ENCODE data around the gene ZNF697. TPM values are rescaled to one million over a fixed set of nuclear protein-coding genes. Genes with fewer than 3 reads are reported as not detected.
"Not testable (repeated sequence)": the region's sequence is repeated elsewhere in the genome, so short reads cannot be mapped to it uniquely, and the experiment has no call there.

ZNF697 gene
- total RNA-seq, 3 donors from 2014 or later, result 0.32 to 0.73 (median 0.49) TPM

DNA sequence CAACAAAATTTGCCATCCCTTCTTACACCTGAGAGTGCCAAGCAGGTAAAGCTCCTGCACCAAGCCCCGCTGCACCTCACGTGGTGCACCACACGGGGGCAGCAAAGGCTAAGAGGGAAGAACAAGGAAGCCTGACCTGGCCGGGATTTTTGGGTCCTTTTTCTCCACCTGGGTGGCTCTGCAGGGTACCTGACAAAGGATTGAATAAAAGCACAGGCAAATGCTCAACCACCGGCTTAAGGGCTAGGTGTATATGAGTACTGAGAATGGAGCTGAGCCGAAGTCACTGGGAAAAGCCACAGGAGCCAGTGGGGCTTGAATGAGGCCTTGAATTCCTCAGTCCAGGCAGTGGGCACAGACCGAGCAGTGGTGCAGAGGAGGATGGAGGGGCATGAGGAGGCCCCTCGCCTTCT lies 36.4 kb downstream of the ZNF697 start:
- Mint-ChIP-seq H3K4me3 (no peak overlapping the region), H3K9me3 (no peaks in the 10 kb centered on the region), H3K36me3 (ENCODE audit: insufficient read depth) (no peaks in the 10 kb centered on the region), H3K27me3 (ENCODE audit: low read depth) (peaks cover 9% of the 10 kb centered on the region), H3K4me1 (ENCODE audit: low read depth) (no peaks in the 10 kb centered on the region)
- DNase-seq, result peak; percentile 24
- ATAC-seq, result peak in 1 of 2 donors; percentile 41

- not testable (repeated sequence) for H3K4me1 Mint-ChIP-seq (ENCODE audit: low read depth); DNase-seq; H3K36me3 Mint-ChIP-seq (ENCODE audit: insufficient read depth); ATAC-seq; H3K9me3 Mint-ChIP-seq; H3K4me3 Mint-ChIP-seq
- H3K27me3 Mint-ChIP-seq (ENCODE audit: low read depth), result peaks cover 18% of the 10 kb centered on the region
These were observed 39.2 kb downstream of the ZNF697 start for GRCh38 chr1:119608816-119609215.

- not testable (repeated sequence) for H3K4me1 Mint-ChIP-seq (ENCODE audit: low read depth); H3K9me3 Mint-ChIP-seq; H3K36me3 Mint-ChIP-seq (ENCODE audit: insufficient read depth); H3K4me3 Mint-ChIP-seq; ATAC-seq; DNase-seq
- peaks cover 18% of the 10 kb centered on the region for H3K27me3 Mint-ChIP-seq (ENCODE audit: low read depth)
These were observed 40.8 kb downstream of the ZNF697 start for GRCh38 chr1:119607087-119607807.

- Mint-ChIP-seq H3K36me3 (ENCODE audit: insufficient read depth) (no peaks in the 10 kb centered on the region), H3K4me1 (ENCODE audit: low read depth) (no peaks in the 10 kb centered on the region), H3K27me3 (ENCODE audit: low read depth) (peaks cover 16% of the 10 kb centered on the region), H3K4me3 (no peak overlapping the region), H3K9me3 (no peaks in the 10 kb centered on the region)
- DNase-seq (no peak), ATAC-seq (no peak)
These were observed 41.7 kb downstream of the ZNF697 start for GRCh38 chr1:119606394-119606793.

GRCh38 chr1:119605686-119606085 lies 42.4 kb downstream of the ZNF697 start:
- Mint-ChIP-seq H3K9me3 (no peaks in the 10 kb centered on the region), H3K4me1 (ENCODE audit: low read depth) (no peaks in the 10 kb centered on the region), H3K36me3 (ENCODE audit: insufficient read depth) (no peaks in the 10 kb centered on the region), H3K4me3 (no peak overlapping the region), H3K27me3 (ENCODE audit: low read depth) (peaks cover 13% of the 10 kb centered on the region)
- DNase-seq (no peak), ATAC-seq (no peak)

DNA sequence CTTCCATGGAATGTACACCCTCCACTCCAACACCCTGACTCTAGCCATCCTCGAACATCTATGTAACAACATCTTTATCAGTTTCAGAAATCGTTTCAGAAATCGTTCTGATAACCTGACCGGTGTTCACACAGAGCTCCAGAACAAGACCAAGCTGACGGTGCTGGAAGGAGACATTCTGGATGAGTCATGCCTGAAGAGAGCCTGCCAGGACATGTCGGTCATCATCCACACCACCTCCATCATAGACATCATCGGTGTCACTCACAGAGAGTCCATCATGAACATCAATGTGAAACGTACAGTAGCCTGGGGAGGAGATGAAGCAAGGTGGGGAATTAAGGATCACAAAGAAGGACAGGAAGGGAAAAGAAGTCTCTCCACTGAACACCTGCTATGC lies 43.0 kb downstream of the ZNF697 start:
- DNase-seq; H3K4me3 Mint-ChIP-seq; H3K9me3 Mint-ChIP-seq; ATAC-seq; H3K4me1 Mint-ChIP-seq (ENCODE audit: low read depth); H3K36me3 Mint-ChIP-seq (ENCODE audit: insufficient read depth): not testable (repeated sequence)
- H3K27me3 Mint-ChIP-seq (ENCODE audit: low read depth), result peaks cover 13% of the 10 kb centered on the region

DNA sequence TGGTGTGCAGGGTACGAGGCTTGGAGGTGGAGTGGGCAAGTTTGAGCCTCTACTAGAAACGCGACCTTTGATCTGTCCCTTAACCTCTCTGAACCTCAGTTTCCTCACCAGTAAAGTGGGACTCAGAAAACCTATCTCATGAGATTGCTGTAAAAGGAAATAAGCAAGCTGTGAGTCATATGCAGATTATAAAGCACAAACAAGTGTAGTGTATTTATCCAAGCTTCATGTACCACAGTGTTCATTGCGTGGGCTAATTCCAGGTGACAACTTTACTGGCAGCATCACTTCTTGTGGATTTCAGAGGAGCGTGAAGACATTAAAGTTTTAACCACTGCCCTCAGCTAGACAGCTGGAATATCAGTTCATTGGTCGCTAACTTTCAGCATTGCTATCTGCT lies 44.4 kb downstream of the ZNF697 start:
- no peaks in the 10 kb centered on the region for H3K4me1 Mint-ChIP-seq (ENCODE audit: low read depth)
- DNase-seq (no peak), ATAC-seq (no peak)
- H3K36me3 Mint-ChIP-seq (ENCODE audit: insufficient read depth), result no peaks in the 10 kb centered on the region
- no peaks in the 10 kb centered on the region for H3K9me3 Mint-ChIP-seq
- no peak overlapping the region for H3K4me3 Mint-ChIP-seq
- H3K27me3 Mint-ChIP-seq (ENCODE audit: low read depth), result peaks cover 13% of the 10 kb centered on the region

GRCh38 chr1:119603241-119603640 lies 44.8 kb downstream of the ZNF697 start:
- peaks cover 13% of the 10 kb centered on the region for H3K27me3 Mint-ChIP-seq (ENCODE audit: low read depth)
- H3K4me1 Mint-ChIP-seq (ENCODE audit: low read depth); H3K36me3 Mint-ChIP-seq (ENCODE audit: insufficient read depth); H3K9me3 Mint-ChIP-seq; ATAC-seq; DNase-seq; H3K4me3 Mint-ChIP-seq: not testable (repeated sequence)

DNA sequence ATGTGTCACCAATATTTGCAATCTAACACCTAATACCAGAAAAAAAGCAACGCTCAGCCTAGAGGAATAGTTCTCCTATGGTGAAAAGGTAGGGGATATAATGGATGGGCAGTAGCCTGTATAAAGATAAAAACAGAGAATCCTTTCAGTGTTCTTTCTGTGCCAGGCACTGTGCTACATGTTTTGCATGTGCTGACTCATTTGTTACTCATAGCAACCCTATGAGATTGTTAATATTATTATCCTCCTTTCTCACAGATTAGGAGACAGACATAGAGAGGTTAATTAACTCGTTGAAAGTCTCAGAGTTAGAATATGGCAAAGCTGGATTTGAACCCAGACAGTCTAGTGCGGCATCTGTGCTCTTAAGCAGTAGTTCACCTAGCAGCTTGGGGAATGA lies 45.3 kb downstream of the ZNF697 start:
- not testable (repeated sequence) for H3K4me3 Mint-ChIP-seq; DNase-seq; H3K36me3 Mint-ChIP-seq (ENCODE audit: insufficient read depth); H3K4me1 Mint-ChIP-seq (ENCODE audit: low read depth); H3K9me3 Mint-ChIP-seq; ATAC-seq
- peaks cover 13% of the 10 kb centered on the region for H3K27me3 Mint-ChIP-seq (ENCODE audit: low read depth)

GRCh38 chr1:119602169-119602568 lies 45.9 kb downstream of the ZNF697 start:
- Mint-ChIP-seq H3K27me3 (ENCODE audit: low read depth) (peaks cover 13% of the 10 kb centered on the region), H3K4me1 (ENCODE audit: low read depth) (no peaks in the 10 kb centered on the region), H3K36me3 (ENCODE audit: insufficient read depth) (no peaks in the 10 kb centered on the region), H3K4me3 (no peak overlapping the region), H3K9me3 (no peaks in the 10 kb centered on the region)
- DNase-seq (no peak), ATAC-seq (no peak)

GRCh38 chr1:119600976-119601375 lies 47.1 kb downstream of the ZNF697 start:
- no peak overlapping the region for H3K4me3 Mint-ChIP-seq
- H3K9me3 Mint-ChIP-seq, result no peaks in the 10 kb centered on the region
- ATAC-seq, result no peak

DNA sequence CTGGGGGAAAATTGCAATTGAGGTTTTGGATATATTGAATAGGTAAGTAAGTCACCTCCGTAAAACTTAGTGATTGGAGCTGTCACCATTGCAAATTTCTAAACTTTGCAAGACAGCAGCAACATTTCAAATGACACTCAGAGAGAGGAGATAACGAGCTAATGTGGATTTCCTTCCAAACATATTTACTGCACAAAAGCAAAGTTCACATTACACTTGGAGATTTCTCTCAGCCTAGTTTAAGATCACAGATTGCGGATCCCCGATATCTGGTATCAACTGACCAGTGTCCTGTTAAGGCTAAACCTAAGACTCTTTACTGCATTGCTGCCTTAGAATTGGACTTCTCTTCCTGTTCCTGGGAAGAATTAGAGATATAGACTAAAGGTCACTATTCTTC lies 47.5 kb downstream of the ZNF697 start:
- no peaks in the 10 kb centered on the region for H3K36me3 Mint-ChIP-seq (ENCODE audit: insufficient read depth)
- ATAC-seq (no peak), DNase-seq (no peak)
- peaks cover 6% of the 10 kb centered on the region for H3K27me3 Mint-ChIP-seq (ENCODE audit: low read depth)
- no peaks in the 10 kb centered on the region for H3K9me3 Mint-ChIP-seq
- H3K4me3 Mint-ChIP-seq, result no peak overlapping the region
- no peaks in the 10 kb centered on the region for H3K4me1 Mint-ChIP-seq (ENCODE audit: low read depth)

More at GRCh38 chr1:119600976-119601375, 47.1 kb downstream of the ZNF697 start:
- Mint-ChIP-seq H3K4me1 (ENCODE audit: low read depth) (no peaks in the 10 kb centered on the region), H3K36me3 (ENCODE audit: insufficient read depth) (no peaks in the 10 kb centered on the region), H3K27me3 (ENCODE audit: low read depth) (peaks cover 6% of the 10 kb centered on the region)
- no peak for DNase-seq

- H3K9me3 Mint-ChIP-seq, result no peaks in the 10 kb centered on the region
- H3K4me1 Mint-ChIP-seq (ENCODE audit: low read depth), result no peaks in the 10 kb centered on the region
- DNase-seq, result no peak
- ATAC-seq, result no peak
- peaks cover 2% of the 10 kb centered on the region for H3K27me3 Mint-ChIP-seq (ENCODE audit: low read depth)
- no peak overlapping the region for H3K4me3 Mint-ChIP-seq
- no peaks in the 10 kb centered on the region for H3K36me3 Mint-ChIP-seq (ENCODE audit: insufficient read depth)
These were observed 52.5 kb downstream of the ZNF697 start for GRCh38 chr1:119595606-119596005.

DNA sequence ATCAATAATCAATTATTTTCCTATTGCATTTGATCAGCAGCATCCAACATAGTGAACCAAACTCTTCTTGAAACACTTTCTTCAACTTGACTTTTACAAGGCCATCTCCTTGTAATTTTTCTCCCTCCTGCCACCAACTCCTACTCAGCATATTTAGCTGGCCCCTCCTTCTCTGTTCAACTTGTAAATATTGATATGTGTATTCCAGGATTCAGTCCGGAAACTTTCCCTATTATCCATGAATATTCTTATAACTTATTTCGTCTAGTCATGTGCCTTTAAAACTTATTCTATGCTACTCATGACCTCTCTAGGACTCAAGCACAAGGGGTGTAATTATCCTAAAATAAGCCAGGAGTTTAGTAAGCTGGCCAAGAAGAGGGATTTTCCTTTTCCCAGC lies 52.9 kb downstream of the ZNF697 start:
- Mint-ChIP-seq H3K27me3 (ENCODE audit: low read depth) (peaks cover 2% of the 10 kb centered on the region), H3K4me3 (no peak overlapping the region), H3K4me1 (ENCODE audit: low read depth) (no peaks in the 10 kb centered on the region), H3K9me3 (no peaks in the 10 kb centered on the region), H3K36me3 (ENCODE audit: insufficient read depth) (no peaks in the 10 kb centered on the region)
- ATAC-seq (no peak), DNase-seq (no peak)

DNA sequence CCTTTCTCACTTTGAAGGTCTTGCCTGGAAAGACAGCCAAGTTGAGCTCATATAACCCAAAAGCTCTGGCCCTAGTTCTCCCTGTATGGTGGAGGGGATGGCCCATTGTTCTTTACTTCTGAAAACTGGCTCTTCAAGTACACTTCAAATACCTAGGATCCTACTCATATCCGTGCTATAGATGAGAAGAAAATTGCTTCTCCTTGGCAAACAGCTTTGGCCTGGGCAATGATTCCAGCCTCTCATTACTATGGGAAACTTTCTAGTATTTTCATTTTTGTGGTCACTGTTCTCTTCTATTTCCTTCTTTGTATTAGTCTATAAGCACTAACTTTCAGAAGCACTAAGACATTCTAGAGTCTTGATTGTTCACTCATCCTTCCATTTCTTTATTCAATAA lies 53.7 kb downstream of the ZNF697 start:
- DNase-seq (no peak), ATAC-seq (no peak)
- Mint-ChIP-seq H3K4me3 (no peak overlapping the region), H3K27me3 (ENCODE audit: low read depth) (peaks cover 2% of the 10 kb centered on the region), H3K9me3 (no peaks in the 10 kb centered on the region), H3K36me3 (ENCODE audit: insufficient read depth) (no peaks in the 10 kb centered on the region), H3K4me1 (ENCODE audit: low read depth) (no peaks in the 10 kb centered on the region)

Data from activated T-cell treated with anti-CD3 and anti-CD28 coated beads, Interleukin-2, amount 50 U/mL, for 4 hours (primary cell).